Neural cell (in vitro differentiated cells): ENCODE measurements around the gene EIF4E2. TPM values are rescaled to one million over a fixed set of nuclear protein-coding genes. Genes with fewer than 3 reads are reported as not detected.

Source experiments
- H2AFZ ChIP-seq: fragments of 200-600, 300-800 bp; sonication (generic), shearing (Covaris generic); 2 replicates; pipeline ENCODE4 v1.6.0; 2014; ENCODE audit warnings: low read depth, mild to moderate bottlenecking, antibody characterized with exemption, low read length, moderate library complexity
- H3F3A ChIP-seq: fragments of 200-600 bp; shearing (Covaris generic); 2 replicates; pipeline ENCODE4 v1.6.1; 2016; ENCODE audit warnings: mild to moderate bottlenecking, moderate library complexity, mixed read lengths, antibody characterized with exemption, low read length; ENCODE audit not compliant: insufficient read depth, poor library complexity, severe bottlenecking
- H3K27ac ChIP-seq: fragments of 200-600, 300-800 bp; sonication (generic), shearing (Covaris generic); 2 replicates; pipeline ENCODE4 v1.5.1; 2014; ENCODE audit warnings: mild to moderate bottlenecking, low read length, moderate library complexity
- H3K27me3 ChIP-seq: fragments of 300-800, 200-600 bp; sonication (generic), shearing (Covaris generic); 2 replicates; pipeline ENCODE4 v1.6.0; 2014; ENCODE audit warnings: mild to moderate bottlenecking, low read depth, low read length, moderate library complexity; ENCODE audit not compliant: insufficient read depth
- H3K36me3 ChIP-seq: fragments of 300-800, 200-600 bp; sonication (generic), shearing (Covaris generic); 2 replicates; pipeline ENCODE4 v1.5.1; 2014; ENCODE audit warnings: mild to moderate bottlenecking, antibody characterized with exemption, low read length, moderate library complexity; ENCODE audit not compliant: insufficient read depth
- H3K4me2 ChIP-seq: fragments of 300-800, 200-600 bp; sonication (generic), shearing (Covaris generic); 2 replicates; pipeline ENCODE4 v1.6.0; 2014; ENCODE audit warnings: mild to moderate bottlenecking, low read length
- H3K4me3 ChIP-seq: fragments of 300-800, 200-600 bp; sonication (generic), shearing (Covaris generic); 2 replicates; pipeline ENCODE4 v1.5.1; 2014; ENCODE audit warnings: mild to moderate bottlenecking, low read length, moderate library complexity
- H3K79me2 ChIP-seq: fragments of 200-600 bp; shearing (Covaris generic); replicated peaks from 2 replicates; pipeline ENCODE4 v1.6.0; 2014; ENCODE audit warnings: mild to moderate bottlenecking, low read length, moderate library complexity; ENCODE audit not compliant: insufficient read depth
- H3K9ac ChIP-seq: fragments of 300-800, 200-600 bp; sonication (generic), shearing (Covaris generic); 2 replicates; pipeline ENCODE4 v1.6.1; 2016; ENCODE audit warnings: mild to moderate bottlenecking, low read length, mixed read lengths
- H3K9me2 ChIP-seq: fragments of 200-600 bp; shearing (Covaris generic); 2 replicates; pipeline ENCODE4 v1.6.1; 2016; ENCODE audit warnings: mild to moderate bottlenecking, low read length, mixed read lengths; ENCODE audit not compliant: insufficient read depth
- H3K9me3 ChIP-seq: fragments of 200-600, 300-800 bp; sonication (generic), shearing (Covaris generic); 2 replicates; pipeline ENCODE4 v1.6.1; 2016; ENCODE audit warnings: mild to moderate bottlenecking, mixed run types, low read length, moderate library complexity, mixed read lengths
- H4K20me1 ChIP-seq: fragments of 200-600 bp; shearing (Covaris generic); 2 replicates; pipeline ENCODE4 v1.6.1; 2016; ENCODE audit warnings: mild to moderate bottlenecking, mixed run types; ENCODE audit not compliant: insufficient read depth
- EP300 ChIP-seq: fragments of 450-650 bp; conservative IDR thresholded peaks from 2 replicates; pipeline ENCODE4 v1.6.1; 2014; ENCODE audit warnings: antibody characterized with exemption, mild to moderate bottlenecking, moderate library complexity; ENCODE audit not compliant: poor library complexity, severe bottlenecking
- EZH2 ChIP-seq: fragments of 200-600, 300-800 bp; shearing (Covaris generic), sonication (generic); IDR thresholded peaks from 2 replicates; pipeline ENCODE4 v1.6.1; 2014; ENCODE audit warnings: antibody characterized with exemption, low read length, borderline replicate concordance, mild to moderate bottlenecking; ENCODE audit not compliant: insufficient read depth, poor library complexity, severe bottlenecking
- MXI1 ChIP-seq: fragments of 450-650 bp; conservative IDR thresholded peaks from 2 replicates; pipeline ENCODE4 v1.6.1; 2014; ENCODE audit warnings: antibody characterized with exemption, mild to moderate bottlenecking; ENCODE audit not compliant: poor library complexity, severe bottlenecking
- POLR2AphosphoS5 ChIP-seq: IDR thresholded peaks from 2 replicates; pipeline ENCODE4 v1.6.1; 2012
- RAD21 ChIP-seq: fragments of 450-650 bp; conservative IDR thresholded peaks from 2 replicates; pipeline ENCODE4 v1.6.1; 2014; ENCODE audit warnings: antibody characterized with exemption, mild to moderate bottlenecking, moderate library complexity
- SMC3 ChIP-seq: fragments of 450-650 bp; conservative IDR thresholded peaks from 2 replicates; pipeline ENCODE4 v1.6.1; 2014; ENCODE audit warnings: antibody characterized with exemption, mild to moderate bottlenecking, moderate library complexity; ENCODE audit not compliant: poor library complexity
- TAF1 ChIP-seq: IDR thresholded peaks from 2 replicates; pipeline ENCODE4 v1.6.1; 2012; ENCODE audit warnings: low read depth
- polyA plus RNA-seq: library from polyadenylated mRNA; depleted of rRNA; stranded (reverse); fragments of >200 nt; gene quantifications from 2 replicates; pipeline ENCODE4 v1.2.3, GENCODE V29; 2014
- TF ChIP-seq, protein P1 (sequence below): IDR thresholded peaks from 2 replicates; pipeline ENCODE4 v1.6.1; 2012; ENCODE audit warnings: borderline replicate concordance
- TF ChIP-seq, protein P2 (sequence below): fragments of 450-650 bp; IDR thresholded peaks from 2 replicates; pipeline ENCODE4 v1.5.1; 2014; ENCODE audit warnings: antibody characterized with exemption, mild to moderate bottlenecking, moderate library complexity; ENCODE audit not compliant: poor library complexity, severe bottlenecking

Gene EIF4E2
- polyA plus RNA-seq, 1 donor from 2014 or later, result 57.6 TPM

DNA sequence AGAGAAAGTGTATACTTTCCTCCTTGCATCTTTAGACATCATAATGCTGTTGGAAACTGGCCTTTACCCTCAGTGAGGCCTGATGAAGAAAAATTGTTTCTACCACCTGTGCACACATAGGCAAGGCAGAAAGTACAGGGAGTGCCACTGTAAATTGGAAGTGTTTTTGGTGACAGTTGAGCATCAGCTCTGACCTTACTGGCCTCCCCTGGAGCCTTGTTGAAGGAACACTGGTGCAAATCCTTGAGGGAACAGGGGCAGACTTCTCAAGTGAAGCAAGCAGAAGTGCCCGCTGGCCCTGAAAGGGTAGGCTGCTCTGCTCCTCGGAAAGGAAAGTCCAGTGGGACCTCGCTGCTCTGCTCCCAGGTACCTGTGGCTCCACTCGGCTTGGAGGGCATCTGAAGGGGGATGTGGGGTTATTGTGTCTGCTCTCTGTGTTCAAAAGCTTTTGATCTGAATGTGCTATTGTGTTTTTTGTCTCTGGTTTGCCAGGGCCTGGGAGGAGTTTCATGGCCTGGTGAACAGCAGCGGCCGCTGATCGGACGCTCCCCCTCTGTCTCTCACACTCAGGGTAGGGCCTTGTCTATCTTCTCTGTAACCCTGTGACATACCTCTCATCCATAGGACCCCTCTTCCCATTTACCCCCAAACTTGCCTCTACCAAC is 23.4 kb downstream of the EIF4E2 start:
- Histone ChIP-seq H3K9me2 (no peaks in the 10 kb centered on the region), H3K4me2 (no peak overlapping the region), H3K9ac (no peak overlapping the region), H3K27me3 (no peaks in the 10 kb centered on the region), H3K27ac (no peak overlapping the region), H3K79me2 (no peaks in the 10 kb centered on the region), H3K4me3 (no peak overlapping the region), H3F3A (no peaks in the 10 kb centered on the region), H4K20me1 (no peaks in the 10 kb centered on the region), H3K36me3 (peaks cover 9% of the 10 kb centered on the region), H3K9me3 (no peaks in the 10 kb centered on the region), H2AFZ (no peak overlapping the region)
- TF ChIP-seq, protein P1, sequence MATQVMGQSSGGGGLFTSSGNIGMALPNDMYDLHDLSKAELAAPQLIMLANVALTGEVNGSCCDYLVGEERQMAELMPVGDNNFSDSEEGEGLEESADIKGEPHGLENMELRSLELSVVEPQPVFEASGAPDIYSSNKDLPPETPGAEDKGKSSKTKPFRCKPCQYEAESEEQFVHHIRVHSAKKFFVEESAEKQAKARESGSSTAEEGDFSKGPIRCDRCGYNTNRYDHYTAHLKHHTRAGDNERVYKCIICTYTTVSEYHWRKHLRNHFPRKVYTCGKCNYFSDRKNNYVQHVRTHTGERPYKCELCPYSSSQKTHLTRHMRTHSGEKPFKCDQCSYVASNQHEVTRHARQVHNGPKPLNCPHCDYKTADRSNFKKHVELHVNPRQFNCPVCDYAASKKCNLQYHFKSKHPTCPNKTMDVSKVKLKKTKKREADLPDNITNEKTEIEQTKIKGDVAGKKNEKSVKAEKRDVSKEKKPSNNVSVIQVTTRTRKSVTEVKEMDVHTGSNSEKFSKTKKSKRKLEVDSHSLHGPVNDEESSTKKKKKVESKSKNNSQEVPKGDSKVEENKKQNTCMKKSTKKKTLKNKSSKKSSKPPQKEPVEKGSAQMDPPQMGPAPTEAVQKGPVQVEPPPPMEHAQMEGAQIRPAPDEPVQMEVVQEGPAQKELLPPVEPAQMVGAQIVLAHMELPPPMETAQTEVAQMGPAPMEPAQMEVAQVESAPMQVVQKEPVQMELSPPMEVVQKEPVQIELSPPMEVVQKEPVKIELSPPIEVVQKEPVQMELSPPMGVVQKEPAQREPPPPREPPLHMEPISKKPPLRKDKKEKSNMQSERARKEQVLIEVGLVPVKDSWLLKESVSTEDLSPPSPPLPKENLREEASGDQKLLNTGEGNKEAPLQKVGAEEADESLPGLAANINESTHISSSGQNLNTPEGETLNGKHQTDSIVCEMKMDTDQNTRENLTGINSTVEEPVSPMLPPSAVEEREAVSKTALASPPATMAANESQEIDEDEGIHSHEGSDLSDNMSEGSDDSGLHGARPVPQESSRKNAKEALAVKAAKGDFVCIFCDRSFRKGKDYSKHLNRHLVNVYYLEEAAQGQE, result no peak
- TF ChIP-seq POLR2AphosphoS5 (no peak), MXI1 (no peak), EP300 (no peak), RAD21 (no peak), SMC3 (no peak)
- TF ChIP-seq, protein P2, sequence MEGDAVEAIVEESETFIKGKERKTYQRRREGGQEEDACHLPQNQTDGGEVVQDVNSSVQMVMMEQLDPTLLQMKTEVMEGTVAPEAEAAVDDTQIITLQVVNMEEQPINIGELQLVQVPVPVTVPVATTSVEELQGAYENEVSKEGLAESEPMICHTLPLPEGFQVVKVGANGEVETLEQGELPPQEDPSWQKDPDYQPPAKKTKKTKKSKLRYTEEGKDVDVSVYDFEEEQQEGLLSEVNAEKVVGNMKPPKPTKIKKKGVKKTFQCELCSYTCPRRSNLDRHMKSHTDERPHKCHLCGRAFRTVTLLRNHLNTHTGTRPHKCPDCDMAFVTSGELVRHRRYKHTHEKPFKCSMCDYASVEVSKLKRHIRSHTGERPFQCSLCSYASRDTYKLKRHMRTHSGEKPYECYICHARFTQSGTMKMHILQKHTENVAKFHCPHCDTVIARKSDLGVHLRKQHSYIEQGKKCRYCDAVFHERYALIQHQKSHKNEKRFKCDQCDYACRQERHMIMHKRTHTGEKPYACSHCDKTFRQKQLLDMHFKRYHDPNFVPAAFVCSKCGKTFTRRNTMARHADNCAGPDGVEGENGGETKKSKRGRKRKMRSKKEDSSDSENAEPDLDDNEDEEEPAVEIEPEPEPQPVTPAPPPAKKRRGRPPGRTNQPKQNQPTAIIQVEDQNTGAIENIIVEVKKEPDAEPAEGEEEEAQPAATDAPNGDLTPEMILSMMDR, result no peak

DNA sequence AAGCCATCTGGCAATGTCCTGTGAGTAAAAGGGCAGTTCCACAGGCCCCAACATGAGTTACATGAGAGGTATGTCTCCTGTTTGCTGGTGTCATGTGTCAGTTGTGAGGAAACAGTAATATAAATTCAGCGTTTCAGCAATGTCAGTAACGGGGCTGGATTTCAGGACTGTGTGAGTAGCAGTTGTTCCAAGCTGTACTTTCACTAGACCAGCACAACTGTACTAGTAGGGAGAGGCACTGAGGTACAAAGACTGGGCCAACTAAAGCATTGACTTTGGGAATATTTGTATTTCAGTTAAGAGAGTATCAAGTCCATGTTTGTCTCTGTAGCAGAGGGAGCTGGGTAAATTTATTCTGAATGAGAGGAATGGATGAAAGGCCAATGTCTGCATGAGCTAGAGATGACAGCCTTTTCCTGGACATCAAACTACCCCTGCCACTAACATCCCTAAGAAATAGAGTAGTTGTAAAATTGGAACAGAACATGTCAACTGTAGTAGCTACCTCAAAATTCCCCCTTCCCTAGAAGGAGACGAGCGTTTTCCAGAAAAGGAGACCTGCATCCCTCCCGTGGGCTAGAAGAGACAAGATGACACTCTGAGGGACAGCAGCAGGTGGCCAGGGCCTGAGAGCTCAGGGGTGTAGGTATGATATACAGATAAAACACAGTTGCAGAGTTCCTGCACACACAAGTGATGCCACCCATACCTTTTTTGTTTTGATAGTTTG is 24.4 kb downstream of the EIF4E2 start:
- no peak overlapping the region for H3K27ac ChIP-seq

More for the DNA sequence above, 24.4 kb downstream of the EIF4E2 start:
- H3K36me3 ChIP-seq, result peaks cover 9% of the 10 kb centered on the region
- no peak overlapping the region for H3K4me2 ChIP-seq
- no peaks in the 10 kb centered on the region for H3K79me2 ChIP-seq
- H4K20me1 ChIP-seq, result no peaks in the 10 kb centered on the region
- H2AFZ ChIP-seq, result no peak overlapping the region
- no peaks in the 10 kb centered on the region for H3K9me3 ChIP-seq
- H3K9me2 ChIP-seq, result no peaks in the 10 kb centered on the region
- TF ChIP-seq TAF1 (no peak), EP300 (no peak), SMC3 (no peak), POLR2AphosphoS5 (no peak), MXI1 (no peak), RAD21 (no peak), EZH2 (no peak)
- TF ChIP-seq, protein P2, result no peak
- TF ChIP-seq, protein P1, result no peak
- H3K4me3 ChIP-seq, result no peak overlapping the region
- H3K9ac ChIP-seq, result no peak overlapping the region
- no peaks in the 10 kb centered on the region for H3F3A ChIP-seq
- no peaks in the 10 kb centered on the region for H3K27me3 ChIP-seq
